ENCODE measurements around the gene MED22. TPM values are rescaled to one million over a fixed set of nuclear protein-coding genes. Genes with fewer than 3 reads are reported as not detected.
"Not testable (repeated sequence)": the region's sequence is repeated elsewhere in the genome, so short reads cannot be mapped to it uniquely, and the experiment has no call there.

MED22 gene
- total RNA-seq, 1 experiment from 2014 or later = 35.4 TPM

DNA sequence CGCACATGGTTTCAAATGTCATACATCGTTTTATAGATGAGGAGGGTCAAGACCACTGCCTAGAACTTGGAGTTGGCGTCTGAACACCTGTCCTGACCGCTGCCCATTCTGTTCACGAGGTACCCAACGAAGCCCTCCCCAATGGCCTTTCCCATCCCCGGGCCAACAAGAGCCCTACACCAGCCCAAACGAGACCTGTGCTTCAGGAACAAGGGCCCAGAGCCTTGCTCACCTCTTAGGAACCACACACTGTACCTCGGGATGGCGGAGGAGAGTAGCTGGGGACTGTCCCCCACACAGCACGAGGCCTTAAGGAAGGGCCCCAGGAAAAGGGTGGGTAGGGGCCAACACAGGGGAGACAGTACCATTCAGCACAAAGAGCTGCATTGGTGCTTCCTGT, 14.9 kb downstream of the MED22 start:
- no peaks in the 10 kb centered on the region for H3K9me3 ChIP-seq
- no peaks in the 10 kb centered on the region for H3K27me3 ChIP-seq
- no peak for DNase-seq
- H3K36me3 ChIP-seq = peaks cover 52% of the 10 kb centered on the region
- no peak overlapping the region for H3K4me3 ChIP-seq

DNA sequence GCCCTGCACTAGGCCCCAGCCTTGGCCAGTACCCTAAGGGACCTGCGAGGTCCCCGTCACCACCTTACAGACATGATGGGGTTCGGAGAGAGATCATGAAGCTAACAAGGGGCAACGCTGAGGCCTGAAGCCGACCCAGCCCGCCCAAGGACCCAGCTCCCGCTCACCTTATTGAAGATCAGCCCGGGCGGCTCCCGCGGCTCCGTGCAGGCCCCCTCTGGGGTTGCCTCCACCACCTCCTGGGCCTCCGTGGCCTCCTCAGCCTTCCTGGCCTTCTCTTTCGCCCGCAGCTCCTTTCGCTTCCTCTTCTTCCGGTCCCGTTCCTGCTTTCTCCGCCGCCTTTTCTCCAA, 15.6 kb downstream of the MED22 start:
- no peak for DNase-seq
- Histone ChIP-seq H3K4me3 (no peak overlapping the region), H3K27me3 (no peaks in the 10 kb centered on the region), H3K9me3 (no peaks in the 10 kb centered on the region), H3K36me3 (peaks cover 52% of the 10 kb centered on the region)

DNA sequence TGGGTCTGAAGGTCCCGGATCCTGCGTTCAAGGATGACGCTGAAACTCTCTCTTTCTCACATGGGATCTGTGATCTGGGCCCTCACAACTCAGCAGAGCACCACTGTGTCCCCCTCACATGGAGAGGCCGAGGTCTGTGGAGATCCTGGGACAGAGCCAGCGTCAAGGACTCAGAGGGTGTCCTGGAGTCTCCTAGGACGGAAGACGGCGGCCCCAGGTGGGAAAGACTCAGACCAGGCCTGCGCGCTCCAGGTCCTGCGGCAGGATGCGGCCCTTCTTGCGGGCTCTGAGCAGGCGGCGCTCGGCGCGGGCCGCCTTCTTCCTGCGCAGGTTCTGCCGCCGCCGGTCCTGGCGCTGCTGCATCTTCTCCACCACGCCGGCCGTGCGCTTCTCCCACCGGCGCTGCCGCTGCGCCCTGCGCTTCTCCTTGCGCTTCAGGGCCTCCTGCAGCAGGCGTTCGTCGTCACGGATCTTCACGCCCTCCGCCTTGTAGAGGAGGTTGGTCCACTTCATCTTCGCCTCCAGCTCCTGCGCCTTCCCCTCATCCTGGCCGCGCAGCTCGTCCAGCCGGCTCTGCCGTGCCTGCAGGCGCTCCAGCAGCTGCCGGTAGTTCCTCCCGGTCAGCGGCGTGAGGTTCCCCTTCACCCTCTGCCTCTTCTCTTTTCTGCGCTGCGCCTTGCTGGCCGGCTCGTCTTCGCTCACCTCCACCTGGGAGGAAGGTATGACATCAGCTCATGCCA, 16.1 kb downstream of the MED22 start:
- Histone ChIP-seq H3K4me3 (no peak overlapping the region), H3K9me3 (no peaks in the 10 kb centered on the region), H3K27me3 (no peaks in the 10 kb centered on the region), H3K36me3 (peaks cover 52% of the 10 kb centered on the region)
- no peak for DNase-seq

DNA sequence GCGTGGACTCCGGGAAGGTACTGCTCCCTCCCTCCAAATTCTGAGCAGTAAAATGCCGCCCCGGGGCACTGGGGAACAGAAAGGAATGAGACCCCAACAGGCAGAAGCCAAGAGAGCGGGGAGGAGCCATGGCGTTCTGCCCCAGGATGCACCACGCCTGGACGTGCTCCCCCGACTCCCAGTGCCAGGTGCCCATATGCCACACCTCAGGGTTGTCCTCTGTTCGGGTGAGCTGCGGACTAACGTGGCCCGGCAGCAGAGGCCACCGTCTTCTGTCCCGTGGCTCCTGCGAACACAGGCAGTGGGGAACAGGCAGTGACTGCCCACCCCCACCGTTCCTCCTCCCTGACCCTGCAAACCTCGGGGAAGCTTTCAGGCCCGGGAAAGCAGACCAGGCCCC, 16.7 kb downstream of the MED22 start:
- H3K4me3 ChIP-seq = no peak overlapping the region
- H3K9me3 ChIP-seq = no peaks in the 10 kb centered on the region
- DNase-seq = no peak
- H3K36me3 ChIP-seq = peaks cover 47% of the 10 kb centered on the region
- no peaks in the 10 kb centered on the region for H3K27me3 ChIP-seq

DNA sequence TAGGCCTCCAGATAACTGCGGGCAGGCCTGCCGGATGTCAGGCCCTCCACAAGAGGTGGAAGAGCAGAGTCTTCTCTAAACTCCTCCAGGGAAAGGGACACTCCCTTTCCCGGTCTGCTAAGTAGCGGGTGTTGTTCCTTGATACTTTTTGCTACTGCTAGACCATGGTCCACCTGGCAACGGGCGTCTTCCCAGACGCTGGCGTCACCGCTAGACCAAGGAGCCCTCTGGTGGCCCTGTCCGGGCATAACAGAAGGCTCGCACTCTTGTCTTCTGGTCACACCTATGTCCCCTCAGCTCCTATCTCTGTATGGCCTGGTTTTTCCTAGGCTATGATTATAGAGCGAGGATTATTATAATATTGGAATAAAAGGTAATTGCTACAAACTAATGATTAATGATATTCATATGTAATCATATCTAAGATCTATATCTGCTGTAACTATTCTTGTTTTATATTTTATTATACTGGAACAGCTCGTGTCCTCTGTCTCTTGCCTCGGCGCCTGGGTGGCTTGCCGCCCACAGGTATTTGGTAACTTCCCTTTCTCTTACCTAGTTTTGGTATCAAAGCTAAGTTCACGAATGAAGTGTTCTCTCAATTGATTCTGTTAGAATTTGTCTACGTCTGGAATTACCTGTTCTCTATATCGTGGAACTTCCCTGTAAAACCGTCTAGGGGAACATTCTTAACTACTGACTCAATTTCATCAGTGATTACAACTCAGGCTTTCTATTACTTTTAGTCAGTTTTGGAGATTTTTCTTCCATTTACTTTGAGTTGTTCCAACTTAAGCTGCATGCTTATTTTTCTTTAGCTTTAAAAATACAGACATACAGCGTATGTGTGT, 18.4 kb downstream of the MED22 start:
- DNase-seq, H3K4me3 ChIP-seq, H3K27me3 ChIP-seq, H3K9me3 ChIP-seq: not testable (repeated sequence)
- H3K36me3 ChIP-seq = peaks cover 42% of the 10 kb centered on the region

DNA sequence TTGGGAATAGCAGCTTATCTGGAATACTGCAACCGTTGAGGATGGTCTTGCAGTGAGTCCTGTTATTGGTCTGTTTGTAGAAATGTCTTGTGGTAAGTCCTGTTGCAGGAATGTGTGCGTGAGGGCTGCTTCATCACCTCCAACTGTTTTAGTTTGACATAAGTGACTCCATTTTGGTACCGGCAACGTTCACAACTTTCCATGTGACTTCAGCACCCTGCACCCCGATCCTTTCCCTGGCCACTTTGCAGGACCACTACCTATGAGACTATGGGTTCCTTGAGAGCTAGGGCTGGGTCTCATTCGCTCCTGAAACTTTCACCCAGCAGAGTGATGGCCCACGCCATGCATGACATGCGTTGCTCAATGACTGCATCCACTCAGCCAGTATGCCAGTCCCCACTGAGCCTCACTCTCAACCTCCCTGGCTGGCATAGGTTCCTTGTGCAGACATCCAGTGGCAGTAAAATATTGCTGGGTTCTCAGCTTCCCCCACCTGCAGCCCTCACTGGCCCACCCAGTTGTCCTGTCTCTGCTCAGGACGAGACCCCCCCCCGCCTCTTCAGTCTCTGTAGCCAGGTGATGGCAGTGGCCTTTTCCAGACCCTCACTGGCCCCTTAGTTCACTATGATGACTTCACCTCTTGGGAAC, 20.0 kb downstream of the MED22 start:
- no peak for DNase-seq
- Histone ChIP-seq H3K9me3 (no peaks in the 10 kb centered on the region), H3K36me3 (peaks cover 27% of the 10 kb centered on the region), H3K27me3 (no peaks in the 10 kb centered on the region), H3K4me3 (no peak overlapping the region)

DNA sequence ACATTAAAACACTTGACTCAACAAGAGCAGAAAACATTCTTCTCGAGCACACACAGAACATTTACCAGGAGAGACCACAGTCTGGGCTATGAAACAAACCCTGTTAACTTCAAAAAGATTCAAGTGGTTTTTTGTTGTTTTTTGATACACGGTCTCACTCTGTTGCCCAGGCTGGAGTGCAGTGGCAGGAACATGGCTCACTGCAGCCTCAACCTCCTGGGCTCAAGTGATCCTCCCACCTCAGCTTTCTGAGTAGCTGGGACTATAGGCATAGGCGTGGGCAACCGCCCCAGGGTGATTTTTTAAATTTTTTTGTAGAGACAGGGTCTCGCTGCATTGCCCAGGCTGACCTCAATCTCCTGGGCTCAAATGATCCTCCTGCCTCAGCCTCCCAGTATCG, 20.9 kb downstream of the MED22 start:
- H3K4me3 ChIP-seq, H3K9me3 ChIP-seq, DNase-seq, H3K27me3 ChIP-seq: not testable (repeated sequence)
- peaks cover 17% of the 10 kb centered on the region for H3K36me3 ChIP-seq

DNA sequence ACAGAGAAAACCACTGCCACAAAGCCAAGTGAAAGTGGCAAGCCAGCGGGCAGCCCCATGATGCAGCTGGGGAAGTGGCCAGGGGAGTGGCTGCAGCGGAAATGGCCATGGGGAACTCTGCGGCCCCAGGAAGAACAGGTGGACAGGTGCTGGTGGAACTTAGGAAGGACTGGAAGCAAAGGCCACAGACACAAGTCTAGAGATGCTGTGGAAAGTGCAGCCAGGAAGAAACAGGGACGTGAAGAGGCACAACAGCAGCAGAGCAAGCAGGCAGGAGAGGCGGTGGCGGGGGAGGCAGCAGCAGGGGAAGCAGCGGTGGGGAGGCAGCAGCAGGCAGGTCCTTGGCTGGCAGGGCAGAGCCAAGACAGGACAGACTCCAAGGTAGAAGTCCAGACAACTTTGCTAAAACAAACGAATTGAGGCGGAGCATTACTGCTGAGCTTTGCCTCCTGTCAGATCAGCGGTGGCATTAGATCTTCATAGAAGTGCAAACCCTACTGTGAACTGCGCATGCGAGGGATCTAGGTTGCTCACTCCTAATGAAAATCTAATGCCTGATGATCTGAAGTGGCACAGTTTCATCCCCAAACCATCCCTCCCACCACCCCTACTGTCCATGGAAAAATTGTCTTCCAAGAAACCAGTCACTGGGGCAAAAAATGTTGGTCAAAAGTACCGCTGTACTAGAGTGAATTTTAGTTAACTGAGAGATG, 23.8 kb downstream of the MED22 start:
- no peak for DNase-seq
- no peaks in the 10 kb centered on the region for H3K9me3 ChIP-seq
- H3K27me3 ChIP-seq = no peaks in the 10 kb centered on the region
- H3K36me3 ChIP-seq = no peaks in the 10 kb centered on the region
- no peak overlapping the region for H3K4me3 ChIP-seq

DNA sequence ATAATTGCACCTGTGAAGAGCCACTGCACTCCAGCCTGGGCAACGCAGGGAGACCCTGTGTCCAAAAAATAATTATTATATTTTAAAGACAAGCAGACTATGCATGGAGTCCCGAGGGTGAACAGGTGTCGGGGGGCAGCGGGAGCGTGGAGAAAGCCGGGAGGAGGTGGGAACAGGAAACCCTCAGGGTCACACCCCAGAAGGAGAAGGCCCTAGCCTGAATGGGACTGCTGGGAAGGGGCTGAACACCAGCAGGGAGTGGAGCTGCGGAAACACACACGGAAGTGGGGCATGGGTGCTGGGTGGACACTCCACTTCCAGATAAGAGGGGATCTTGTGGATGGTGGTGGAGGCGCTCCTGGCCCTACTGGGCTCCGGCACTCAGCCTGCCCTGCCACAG, 24.7 kb downstream of the MED22 start:
- DNase-seq = no peak
- no peak overlapping the region for H3K4me3 ChIP-seq
- no peaks in the 10 kb centered on the region for H3K9me3 ChIP-seq
- no peaks in the 10 kb centered on the region for H3K36me3 ChIP-seq
- H3K27me3 ChIP-seq = no peaks in the 10 kb centered on the region

DNA sequence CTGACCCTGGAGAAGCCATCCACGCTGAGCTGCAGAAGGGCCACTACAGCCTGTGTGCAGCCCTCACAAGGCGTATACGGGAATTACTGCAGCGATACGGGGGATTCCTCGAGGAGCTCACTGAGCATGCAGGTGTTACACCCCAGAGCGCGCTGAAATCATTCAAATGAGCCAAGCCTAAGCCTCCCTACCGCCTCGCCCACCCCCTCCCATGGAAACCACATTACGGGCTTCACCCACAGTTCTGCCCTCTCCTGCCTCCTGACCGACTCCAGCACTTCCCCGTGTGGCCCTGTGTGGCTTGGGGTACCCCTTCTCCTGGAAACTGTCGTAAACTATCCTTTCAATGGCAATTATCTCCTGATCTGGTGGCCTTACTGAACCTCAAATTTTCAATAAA, 25.2 kb downstream of the MED22 start:
- no peaks in the 10 kb centered on the region for H3K27me3 ChIP-seq
- H3K4me3 ChIP-seq = no peak overlapping the region
- no peaks in the 10 kb centered on the region for H3K9me3 ChIP-seq
- no peak for DNase-seq
- no peaks in the 10 kb centered on the region for H3K36me3 ChIP-seq

DNA sequence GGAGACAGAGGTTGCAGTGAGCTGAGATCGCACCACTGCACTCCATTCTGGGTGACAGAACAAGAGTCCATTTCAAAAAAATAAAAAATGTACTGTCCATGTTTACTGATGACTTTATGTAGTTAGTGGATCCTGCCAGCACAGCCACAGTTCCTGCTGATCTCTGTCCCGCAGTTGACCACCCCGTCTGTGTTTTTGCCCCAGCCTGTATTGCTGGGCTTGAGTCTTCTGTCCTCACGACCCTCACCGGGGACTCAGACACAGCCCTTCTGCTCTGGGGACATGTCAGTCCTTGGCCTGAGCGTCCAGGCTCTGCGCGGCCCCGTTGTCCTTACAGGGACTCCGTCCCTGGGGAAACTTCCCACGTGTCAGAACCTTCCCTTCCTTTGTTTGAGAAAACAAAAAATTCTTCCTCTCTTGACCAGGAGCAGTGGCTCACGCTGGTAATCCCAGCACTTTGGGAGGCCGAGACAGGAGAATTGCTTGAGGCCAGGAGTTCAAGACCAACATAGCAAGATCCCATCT, 26.5 kb downstream of the MED22 start:
- H3K9me3 ChIP-seq = no peaks in the 10 kb centered on the region
- no peaks in the 10 kb centered on the region for H3K27me3 ChIP-seq
- no peak overlapping the region for H3K4me3 ChIP-seq
- no peak for DNase-seq
- no peaks in the 10 kb centered on the region for H3K36me3 ChIP-seq

DNA sequence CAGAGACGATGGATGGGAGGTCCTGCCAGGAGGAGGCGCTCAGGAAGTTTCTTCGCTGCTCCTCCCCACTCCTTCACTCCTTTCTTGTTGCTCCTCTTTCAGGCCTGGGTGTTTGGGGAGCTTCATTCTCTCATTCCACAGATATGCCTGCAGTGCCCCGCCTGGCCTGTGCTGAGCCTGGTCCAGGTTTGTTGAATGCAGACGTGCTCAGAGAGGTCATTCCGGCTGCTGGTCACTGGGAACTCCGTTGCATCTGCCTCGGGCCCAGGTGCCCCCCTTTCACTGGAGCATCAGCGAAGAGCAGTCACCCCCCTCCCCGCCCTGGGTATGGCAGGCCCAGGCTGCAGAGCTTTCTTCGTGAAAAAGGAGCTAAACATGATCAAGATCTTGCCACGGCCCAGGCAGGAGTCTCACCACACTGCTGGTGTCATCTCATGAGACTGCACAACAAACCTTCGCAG, 27.5 kb downstream of the MED22 start:
- Histone ChIP-seq H3K27me3 (no peaks in the 10 kb centered on the region), H3K9me3 (no peaks in the 10 kb centered on the region), H3K4me3 (no peak overlapping the region), H3K36me3 (no peaks in the 10 kb centered on the region)
- no peak for DNase-seq

DNA sequence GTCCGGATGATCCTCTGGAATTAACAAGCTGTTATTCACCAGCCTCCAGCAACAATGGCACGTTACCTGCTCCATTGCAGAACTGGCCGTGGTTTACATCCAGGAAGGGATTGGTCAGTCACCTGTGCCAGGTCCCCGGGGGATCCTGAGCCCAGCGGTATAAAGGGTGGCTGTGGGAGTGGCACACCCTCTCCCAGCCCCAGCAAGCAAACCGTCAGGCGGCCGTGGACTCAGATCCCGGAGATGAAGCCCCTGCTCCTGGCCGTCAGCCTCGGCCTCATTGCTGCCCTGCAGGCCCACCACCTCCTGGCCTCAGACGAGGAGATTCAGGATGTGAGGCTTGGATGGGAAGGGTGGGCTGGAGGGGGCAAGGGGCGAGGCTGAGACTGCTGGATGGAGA, 30.4 kb downstream of the MED22 start:
- DNase-seq, H3K4me3 ChIP-seq, H3K36me3 ChIP-seq, H3K27me3 ChIP-seq, H3K9me3 ChIP-seq: not testable (repeated sequence)

DNA sequence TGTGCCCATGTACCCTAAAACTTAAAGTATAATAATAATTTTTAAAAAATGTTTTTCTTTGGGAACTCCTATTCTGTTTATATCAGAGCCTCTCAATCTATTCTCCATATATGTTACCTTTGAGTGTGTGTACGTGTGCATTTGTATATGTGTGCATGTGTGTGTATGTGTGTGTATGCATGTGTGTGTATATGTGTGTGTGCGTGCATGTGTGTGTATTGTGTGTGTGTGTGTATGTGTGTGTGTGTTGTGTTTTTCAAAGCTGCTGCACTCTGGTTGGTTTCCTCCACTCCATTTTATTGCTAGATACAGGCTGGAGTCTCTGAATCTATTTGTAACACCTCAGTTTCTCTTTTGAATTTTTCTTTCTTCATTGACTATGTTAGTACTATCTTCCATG, 31.9 kb downstream of the MED22 start:
- no peak for DNase-seq
- Histone ChIP-seq H3K9me3 (no peaks in the 10 kb centered on the region), H3K4me3 (no peak overlapping the region), H3K36me3 (no peaks in the 10 kb centered on the region), H3K27me3 (no peaks in the 10 kb centered on the region)

DNA sequence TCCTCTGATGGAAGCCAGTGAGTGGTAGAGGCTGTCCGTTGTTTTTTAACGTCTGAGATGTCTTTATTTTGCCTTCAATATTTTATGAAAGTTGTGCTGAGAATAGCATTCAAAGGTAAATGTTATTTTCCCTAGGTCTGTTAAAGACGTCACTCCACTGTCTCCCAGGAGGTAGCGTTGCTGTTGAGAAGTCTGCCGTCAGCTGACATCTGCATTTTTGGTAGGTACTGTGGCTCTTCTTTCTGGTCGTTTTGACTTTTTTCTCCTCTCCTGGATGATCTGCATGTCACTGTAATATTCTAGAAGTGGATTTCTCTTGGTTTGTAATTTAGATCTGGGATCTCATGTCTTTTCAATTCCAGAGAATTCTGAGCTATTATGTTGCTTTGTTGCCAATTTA, 38.3 kb downstream of the MED22 start:
- Histone ChIP-seq H3K27me3 (no peaks in the 10 kb centered on the region), H3K9me3 (peaks cover 6% of the 10 kb centered on the region), H3K4me3 (no peak overlapping the region), H3K36me3 (no peaks in the 10 kb centered on the region)
- DNase-seq = no peak

DNA sequence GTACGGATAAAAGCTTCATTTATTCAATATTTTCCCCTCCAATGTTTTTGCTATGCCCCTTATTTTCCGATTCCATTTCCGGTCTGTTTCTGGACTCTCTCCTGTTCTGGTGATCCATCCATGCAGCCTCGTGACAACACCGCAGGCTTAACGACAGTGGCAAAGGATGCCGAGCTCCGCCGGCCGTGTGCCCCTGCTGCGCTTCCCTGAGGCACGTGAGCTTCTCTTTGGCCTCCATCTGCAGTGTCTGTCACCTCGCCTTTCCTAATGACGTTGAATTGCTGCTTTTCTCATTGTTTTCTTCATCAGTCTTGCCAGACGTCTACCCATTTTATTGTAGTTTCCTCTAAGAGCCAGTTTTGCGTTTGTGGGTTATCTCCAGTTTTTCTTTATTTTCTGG, 40.6 kb downstream of the MED22 start:
- Histone ChIP-seq H3K9me3 (peaks cover 6% of the 10 kb centered on the region), H3K27me3 (no peaks in the 10 kb centered on the region), H3K36me3 (no peaks in the 10 kb centered on the region), H3K4me3 (no peak overlapping the region)
- no peak for DNase-seq

Measured in MG63 (cell line).